Effector CD4-positive, alpha-beta T cell (primary cell): Measurements from ENCODE around the gene MDP1.
"Not testable (repeated sequence)": the region's sequence is repeated elsewhere in the genome, so short reads cannot be mapped to it uniquely, and the experiment has no call there.

Source experiments
- DNase-seq: peaks from one replicate; pipeline ENCODE4 v3.0.0-alpha.2; 2020

Gene MDP1

GRCh38 chr14:24250354-24250753 lies 34.5 kb upstream of the MDP1 start:
- no peak for DNase-seq

GRCh38 chr14:24249230-24250021 lies 33.6 kb upstream of the MDP1 start:
- DNase-seq, result no peak

- no peak for DNase-seq
Measured at GRCh38 chr14:24247422-24247821, 31.6 kb upstream of the MDP1 start.

- DNase-seq, result no peak
Measured at GRCh38 chr14:24246765-24247212, 30.9 kb upstream of the MDP1 start.

- not testable (repeated sequence) for DNase-seq
Measured at GRCh38 chr14:24245350-24245749, 29.5 kb upstream of the MDP1 start.

- no peak for DNase-seq
Measured at GRCh38 chr14:24243336-24243836, 27.5 kb upstream of the MDP1 start.

- DNase-seq, result peak; percentile 92
Measured at GRCh38 chr14:24241829-24242443, 26.1 kb upstream of the MDP1 start.

GRCh38 chr14:24240110-24240918 lies 24.4 kb upstream of the MDP1 start:
- no peak for DNase-seq

GRCh38 chr14:24238527-24239037 lies 22.7 kb upstream of the MDP1 start:
- no peak for DNase-seq

GRCh38 chr14:24238123-24238522 lies 22.3 kb upstream of the MDP1 start:
- DNase-seq, result no peak

GRCh38 chr14:24237463-24237955 lies 21.6 kb upstream of the MDP1 start:
- DNase-seq, result no peak

- DNase-seq, result no peak
Measured at GRCh38 chr14:24236689-24237462, 21.0 kb upstream of the MDP1 start.

- no peak for DNase-seq
Measured at GRCh38 chr14:24235804-24236688, 20.2 kb upstream of the MDP1 start.

GRCh38 chr14:24234095-24235005 lies 18.5 kb upstream of the MDP1 start:
- no peak for DNase-seq

GRCh38 chr14:24233538-24233866 lies 17.6 kb upstream of the MDP1 start:
- DNase-seq, result no peak

- DNase-seq, result no peak
Measured at GRCh38 chr14:24232645-24233537, 17.0 kb upstream of the MDP1 start, which contains the start of gene GMPR2. TSS of gene GMPR2 (plus strand) at chr14:24232929. CDS start at chr14:24233254, 325 bp downstream.

GRCh38 chr14:24232121-24232644 lies 16.3 kb upstream of the MDP1 start, which contains the start of gene NEDD8:
TSS of gene NEDD8 (minus strand) at chr14:24232367. CDS start at chr14:24232267, 100 bp downstream.
- peak; percentile 86 for DNase-seq
